Activated CD4-positive, alpha-beta T cell treated with anti-CD3 and anti-CD28 coated beads for 36 hours (primary cell): Measurements from ENCODE around the gene LZTFL1. TPM values are rescaled to one million over a fixed set of nuclear protein-coding genes. Genes with fewer than 3 reads are reported as not detected.

Source experiments
- ATAC-seq: fragments of 200-7000 bp; cut with Tn5 transposase; one replicate; pipeline ENCODE4 v1.10.0; 2021; ENCODE audit warnings: mild to moderate bottlenecking, moderate library complexity
- CTCF ChIA-PET: fragments of 350-600 bp; sonication (Branson Sonifier 250); formaldehyde crosslinking; loops from one replicate; lab custom pipeline; 2021; ENCODE audit warnings: antibody characterized with exemption; lab: Charles Lee
- POLR2A ChIA-PET: fragments of 350-600 bp; sonication (Branson Sonifier 250); formaldehyde crosslinking; loops from one replicate; lab custom pipeline; 2021; ENCODE audit warnings: antibody characterized with exemption, inconsistent platforms; lab: Charles Lee
- DNase-seq: peaks from one replicate; pipeline ENCODE4 v3.0.0-alpha.2; 2020
- H3K27ac Mint-ChIP-seq: one replicate; pipeline ENCODE4 v1.8.0; 2021; ENCODE audit warnings: mixed read lengths
- H3K27me3 Mint-ChIP-seq: one replicate; pipeline ENCODE4 v1.8.0; 2021; ENCODE audit warnings: mixed read lengths
- H3K36me3 Mint-ChIP-seq: one replicate; pipeline ENCODE4 v1.8.0; 2021; ENCODE audit warnings: low read depth, mixed read lengths
- H3K4me1 Mint-ChIP-seq: one replicate; pipeline ENCODE4 v1.8.0; 2021; ENCODE audit warnings: mixed read lengths
- H3K4me3 Mint-ChIP-seq: one replicate; pipeline ENCODE4 v1.8.0; 2021; ENCODE audit warnings: mild to moderate bottlenecking, moderate library complexity, mixed read lengths
- H3K9me3 Mint-ChIP-seq: one replicate; pipeline ENCODE4 v1.8.0; 2021; ENCODE audit warnings: low read depth, mixed read lengths
- intact Hi-C, 2 experiments: fragments of 100-400 bp; cut with DNase I in 1 of 2; cut with micrococcal nuclease in 1 of 2; formaldehyde crosslinking; loops; one replicate each; pipeline versions ENCODE4 v1.14.2 to v1.15.1; 2022 to 2024; cut with DNase I, micrococcal nuclease
- total RNA-seq, 2 experiments: library from RNA; stranded (reverse); gene quantifications; one replicate each; pipeline ENCODE4 v1.2.3, GENCODE V29; 2021

The LZTFL1 gene
- total RNA-seq, 2 experiments from 2014 or later: 4.5 to 6.6 TPM

GRCh38 chr3:45795882-45796765 lies 45.8 kb downstream of the LZTFL1 start, which contains the start of gene SLC6A20:
TSS of gene SLC6A20 (minus strand) at chr3:45796536. CDS start at chr3:45796419, 117 bp downstream.
- ATAC-seq (peak; percentile 39), DNase-seq (peak; percentile 25)
- intact Hi-C loops: loop anchor here in 1 of 2 experiments (5.0 kb wide), 1 partner anchor 66 kb away; no protein-coding TSS in a partner anchor
- Mint-ChIP-seq H3K4me1 (peaks cover 4% of the 10 kb centered on the region), H3K36me3 (no peaks in the 10 kb centered on the region), H3K9me3 (no peaks in the 10 kb centered on the region), H3K4me3 (peak within 1 kb of the TSS; percentile 50), H3K27ac (no peak within 1 kb of the TSS), H3K27me3 (peaks cover 52% of the 10 kb centered on the region)
- ChIA-PET CTCF (interaction anchor here (0.6 kb wide), 1 partner anchor 27 kb away, joined by 5 read pairs; no protein-coding TSS in a partner anchor), POLR2A (no interaction called here)

GRCh38 chr3:45795509-45795881 lies 46.4 kb downstream of the LZTFL1 start:
- Mint-ChIP-seq H3K27ac (no peak overlapping the region), H3K4me1 (peaks cover 4% of the 10 kb centered on the region), H3K9me3 (peaks cover 3% of the 10 kb centered on the region), H3K4me3 (peak overlapping the region; percentile 50), H3K36me3 (no peaks in the 10 kb centered on the region), H3K27me3 (peaks cover 56% of the 10 kb centered on the region)
- intact Hi-C loops: loop anchor here in 1 of 2 experiments (5.0 kb wide), 1 partner anchor 67 kb away; no protein-coding TSS in a partner anchor
- CTCF ChIA-PET: interaction anchor here (1.0 kb wide), 1 partner anchor 19 kb away, joined by 4 read pairs; no protein-coding TSS in a partner anchor
- no peak for ATAC-seq
- POLR2A ChIA-PET: no interaction called here
- peak; percentile 16 for DNase-seq

GRCh38 chr3:45794660-45795059 lies 47.3 kb downstream of the LZTFL1 start:
- ChIA-PET CTCF (interaction anchor here (1.0 kb wide), 1 partner anchor 20 kb away, joined by 4 read pairs; no protein-coding TSS in a partner anchor), POLR2A (interaction anchor here (0.7 kb wide), 1 partner anchor 89 kb away, joined by 4 read pairs; no protein-coding TSS in a partner anchor)
- H3K27ac Mint-ChIP-seq: no peak overlapping the region
- H3K27me3 Mint-ChIP-seq: peaks cover 55% of the 10 kb centered on the region
- H3K4me3 Mint-ChIP-seq: no peak overlapping the region
- H3K9me3 Mint-ChIP-seq: peaks cover 8% of the 10 kb centered on the region
- ATAC-seq (no peak), DNase-seq (no peak)
- H3K36me3 Mint-ChIP-seq: no peaks in the 10 kb centered on the region
- peaks cover 4% of the 10 kb centered on the region for H3K4me1 Mint-ChIP-seq
- intact Hi-C loops: loop anchor here in 1 of 2 experiments (5.0 kb wide), 1 partner anchor 68 kb away; no protein-coding TSS in a partner anchor

GRCh38 chr3:45794177-45794560 lies 47.8 kb downstream of the LZTFL1 start:
- Mint-ChIP-seq H3K4me3 (no peak overlapping the region), H3K27ac (no peak overlapping the region)

DNA sequence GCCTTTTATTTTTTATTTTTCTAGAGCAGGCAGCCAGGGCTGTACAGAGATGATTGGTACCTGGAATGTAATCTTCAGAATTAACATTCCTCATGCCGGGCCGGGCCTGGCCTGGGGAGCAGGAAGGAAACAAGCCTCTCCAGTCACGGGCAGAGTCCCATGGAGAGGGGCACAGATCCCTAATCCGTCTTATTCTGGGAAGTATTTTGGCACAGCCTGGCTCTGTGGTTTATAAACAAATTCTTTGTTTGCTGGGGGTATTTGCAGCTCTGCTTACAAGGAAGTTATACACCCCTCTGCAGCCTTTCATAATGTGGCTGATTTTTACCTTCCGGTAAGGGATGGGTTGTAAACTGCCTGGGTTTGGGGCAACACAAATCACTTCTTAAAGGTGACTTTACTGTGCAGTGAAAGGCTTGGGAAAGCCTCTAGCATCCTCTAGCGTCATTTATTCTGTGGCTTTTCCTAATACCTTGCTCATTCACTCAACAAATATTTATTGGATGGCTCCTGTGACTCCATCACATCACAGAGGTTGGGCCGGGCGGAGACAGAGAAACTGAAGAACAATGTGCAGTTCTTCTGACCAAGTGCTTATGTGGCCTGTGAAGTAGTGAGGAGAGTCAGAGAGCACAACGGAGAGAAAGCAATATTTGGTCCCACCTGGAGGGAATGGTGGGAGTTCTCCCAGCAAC lies 48.3 kb downstream of the LZTFL1 start:
- H3K4me3 Mint-ChIP-seq: no peak overlapping the region
- H3K27ac Mint-ChIP-seq: no peak overlapping the region
- DNase-seq (no peak), ATAC-seq (no peak)
- no peaks in the 10 kb centered on the region for H3K36me3 Mint-ChIP-seq
- ChIA-PET POLR2A (interaction anchor here (0.6 kb wide), 1 partner anchor 59 kb away, joined by 5 read pairs; no protein-coding TSS in a partner anchor), CTCF (no interaction called here)
- H3K9me3 Mint-ChIP-seq: peaks cover 8% of the 10 kb centered on the region
- intact Hi-C loops: no loop called here
- H3K27me3 Mint-ChIP-seq: peaks cover 46% of the 10 kb centered on the region
- peaks cover 4% of the 10 kb centered on the region for H3K4me1 Mint-ChIP-seq

More at GRCh38 chr3:45794177-45794560, 47.8 kb downstream of the LZTFL1 start:
- DNase-seq: no peak
- no peaks in the 10 kb centered on the region for H3K36me3 Mint-ChIP-seq
- intact Hi-C loops: no loop called here
- no peak for ATAC-seq
- ChIA-PET POLR2A (interaction anchor here (0.6 to 0.7 kb wide), 2 partner anchors 59 to 90 kb away, joined by 4 to 5 read pairs; no protein-coding TSS in a partner anchor), CTCF (interaction anchor here (1.0 kb wide), 1 partner anchor 21 kb away, joined by 4 read pairs; no protein-coding TSS in a partner anchor)
- H3K27me3 Mint-ChIP-seq: peaks cover 51% of the 10 kb centered on the region
- H3K4me1 Mint-ChIP-seq: peaks cover 4% of the 10 kb centered on the region
- peaks cover 8% of the 10 kb centered on the region for H3K9me3 Mint-ChIP-seq

DNA sequence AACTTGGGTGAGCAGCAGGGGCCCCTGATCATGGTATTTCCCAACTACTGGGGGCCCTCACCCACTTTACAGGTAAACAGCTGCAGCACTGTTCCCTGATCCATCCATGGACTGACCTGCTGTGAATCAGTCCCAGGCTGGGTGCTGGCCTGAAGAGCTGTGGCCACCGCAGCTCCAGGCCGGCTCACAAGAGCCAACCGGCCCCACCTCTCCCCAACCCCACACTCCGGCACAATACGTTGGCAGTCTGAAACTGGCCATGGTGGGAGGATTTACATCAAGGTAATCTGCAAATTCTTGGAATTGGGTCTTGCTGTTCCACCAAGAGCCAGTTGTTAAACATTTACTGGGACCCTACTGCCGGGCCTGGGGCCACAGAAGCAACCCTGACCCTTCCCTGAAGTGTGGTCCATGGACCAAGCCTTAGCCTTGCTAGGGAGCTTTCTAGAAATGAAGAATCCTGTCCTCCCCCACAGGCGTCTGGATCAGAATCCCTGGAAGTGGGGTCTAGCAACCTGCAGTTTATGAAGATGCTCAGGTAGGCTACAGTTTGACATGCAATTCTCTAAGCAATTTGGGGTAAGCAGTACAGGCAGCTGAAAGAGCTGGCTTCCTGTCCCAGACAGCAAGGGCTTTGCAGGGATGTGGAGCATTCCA lies 49.3 kb downstream of the LZTFL1 start:
- peaks cover 39% of the 10 kb centered on the region for H3K27me3 Mint-ChIP-seq
- H3K4me1 Mint-ChIP-seq: peaks cover 4% of the 10 kb centered on the region
- H3K27ac Mint-ChIP-seq: no peak overlapping the region
- ATAC-seq (no peak), DNase-seq (no peak)
- peaks cover 8% of the 10 kb centered on the region for H3K9me3 Mint-ChIP-seq
- intact Hi-C loops: no loop called here
- ChIA-PET CTCF (no interaction called here), POLR2A (no interaction called here)
- no peaks in the 10 kb centered on the region for H3K36me3 Mint-ChIP-seq
- no peak overlapping the region for H3K4me3 Mint-ChIP-seq

DNA sequence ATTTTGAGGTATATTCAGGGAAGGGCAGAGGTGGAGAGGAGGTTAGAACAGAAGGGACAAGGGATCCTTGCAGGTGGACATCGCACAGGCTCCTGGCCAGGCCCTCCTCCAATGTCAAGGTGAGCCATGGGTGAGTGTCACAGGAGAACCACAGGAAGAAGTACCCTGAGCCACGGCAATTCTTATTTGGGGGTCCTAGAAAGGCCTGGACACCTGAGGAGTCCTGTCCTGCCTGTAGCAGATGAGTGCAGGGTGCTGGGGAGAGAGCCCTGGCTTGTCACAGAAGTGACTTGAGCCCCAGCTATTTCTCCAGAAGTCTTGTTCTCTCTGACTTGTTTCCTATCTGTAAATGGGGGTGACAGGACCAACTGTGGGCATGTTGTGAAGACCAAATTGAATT lies 49.9 kb downstream of the LZTFL1 start:
- Mint-ChIP-seq H3K4me3 (no peak overlapping the region), H3K9me3 (peaks cover 8% of the 10 kb centered on the region), H3K36me3 (no peaks in the 10 kb centered on the region), H3K4me1 (peaks cover 4% of the 10 kb centered on the region), H3K27ac (no peak overlapping the region), H3K27me3 (peaks cover 32% of the 10 kb centered on the region)
- ChIA-PET CTCF (interaction anchor here (1.2 kb wide), 1 partner anchor 14 kb away, joined by 3 read pairs; no protein-coding TSS in a partner anchor), POLR2A (no interaction called here)
- DNase-seq: no peak
- no peak for ATAC-seq
- intact Hi-C loops: no loop called here

DNA sequence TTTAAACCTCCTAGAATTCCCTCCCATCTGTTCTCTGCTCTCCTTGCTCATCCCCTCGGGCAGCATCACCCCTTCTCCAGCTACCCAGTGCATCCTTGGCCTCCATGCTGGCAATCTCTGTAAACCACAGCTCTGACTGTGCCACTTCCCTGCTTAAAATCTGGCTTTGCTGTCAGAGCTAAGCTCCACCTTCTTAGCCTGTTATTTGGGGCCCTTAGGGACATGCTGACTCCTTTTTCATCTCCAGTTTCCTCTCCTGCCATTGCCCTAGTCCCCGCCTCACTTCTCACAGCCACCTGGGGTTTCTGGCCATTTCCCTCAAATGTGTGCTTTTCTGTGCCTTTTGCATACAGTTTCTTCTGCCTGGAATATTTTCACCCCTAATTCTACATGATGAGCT lies 51.3 kb downstream of the LZTFL1 start:
- no peak for DNase-seq
- POLR2A ChIA-PET: no interaction called here
- intact Hi-C loops: no loop called here
- Mint-ChIP-seq H3K9me3 (peaks cover 8% of the 10 kb centered on the region), H3K4me3 (no peak overlapping the region), H3K27me3 (peaks cover 28% of the 10 kb centered on the region), H3K36me3 (no peaks in the 10 kb centered on the region), H3K4me1 (peaks cover 4% of the 10 kb centered on the region), H3K27ac (no peak overlapping the region)
- no peak for ATAC-seq
- CTCF ChIA-PET: interaction anchor here (0.8 kb wide), 1 partner anchor 11 kb away, joined by 3 read pairs; no protein-coding TSS in a partner anchor

GRCh38 chr3:45789235-45789812 lies 52.6 kb downstream of the LZTFL1 start:
- H3K36me3 Mint-ChIP-seq: no peaks in the 10 kb centered on the region
- DNase-seq (no peak), ATAC-seq (no peak)
- H3K4me1 Mint-ChIP-seq: no peaks in the 10 kb centered on the region
- ChIA-PET POLR2A (no interaction called here), CTCF (no interaction called here)
- intact Hi-C loops: no loop called here
- peaks cover 18% of the 10 kb centered on the region for H3K27me3 Mint-ChIP-seq
- H3K9me3 Mint-ChIP-seq: peaks cover 14% of the 10 kb centered on the region
- no peak overlapping the region for H3K27ac Mint-ChIP-seq
- H3K4me3 Mint-ChIP-seq: no peak overlapping the region

GRCh38 chr3:45787551-45787950 lies 54.4 kb downstream of the LZTFL1 start:
- no peak overlapping the region for H3K4me3 Mint-ChIP-seq
- no peak overlapping the region for H3K27ac Mint-ChIP-seq
- intact Hi-C loops: no loop called here
- CTCF ChIA-PET: interaction anchor here (0.7 kb wide), 1 partner anchor 140 kb away, joined by 4 read pairs; no protein-coding TSS in a partner anchor
- H3K4me1 Mint-ChIP-seq: no peaks in the 10 kb centered on the region
- DNase-seq (no peak), ATAC-seq (no peak)
- peaks cover 9% of the 10 kb centered on the region for H3K27me3 Mint-ChIP-seq
- H3K9me3 Mint-ChIP-seq: peaks cover 14% of the 10 kb centered on the region
- no peaks in the 10 kb centered on the region for H3K36me3 Mint-ChIP-seq
- POLR2A ChIA-PET: no interaction called here
